ENCODE data around the gene C18orf32. TPM values are rescaled to one million over a fixed set of nuclear protein-coding genes. Genes with fewer than 3 reads are reported as not detected.
"Not testable (repeated sequence)": the region's sequence is repeated elsewhere in the genome, so short reads cannot be mapped to it uniquely, and the experiment has no call there.

C18orf32 gene
- total and polyA plus RNA-seq, 2 donors (not counting 3 experiments of a cell fraction or from before 2014, with no cell fraction given), result 20.4 to 27.4 TPM

DNA sequence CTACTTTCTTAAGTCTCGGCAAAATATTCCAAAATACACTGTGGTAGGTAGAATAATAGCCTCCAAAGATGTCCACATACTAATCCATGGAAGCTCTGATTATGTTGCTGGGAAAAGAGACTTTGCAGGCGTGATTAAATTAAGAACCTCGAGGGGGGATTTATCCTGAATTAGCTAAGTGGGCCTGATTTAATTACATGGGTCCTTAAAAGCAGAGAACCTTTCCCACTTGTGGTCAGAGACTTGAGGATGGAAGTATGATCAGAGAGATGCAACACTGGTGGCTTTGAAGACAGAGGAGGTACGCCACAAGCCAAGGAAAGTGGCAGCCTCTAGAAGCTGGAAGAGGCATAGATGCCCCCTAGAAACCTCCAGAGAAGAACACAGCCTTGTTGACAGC is 29.4 kb downstream of the C18orf32 start:
- FAIRE-seq (no peak), DNase-seq (ENCODE audit: low read depth, low spot score) (no peak)
- Histone ChIP-seq H3K4me2 (ENCODE audit: insufficient read depth, low read length) (no peak overlapping the region), H3K4me3 (replicated peaks in 1 of 3; ENCODE audit: insufficient read depth in 1 of 3, low read depth in 1 of 3, low read length in 3 of 3) (no peak overlapping the region), H2AFZ (ENCODE audit: low read depth, low read length) (no peak overlapping the region), H3K4me1 (ENCODE audit: control insufficient read depth, extremely low read depth, insufficient read depth, low read length) (peaks cover 18% of the 10 kb centered on the region), H3K36me3 (ENCODE audit: control insufficient read depth in 2 of 2, extremely low read depth in 1 of 2, insufficient read depth in 2 of 2, low read length in 2 of 2) (no peaks in the 10 kb centered on the region), H3K79me2 (ENCODE audit: control insufficient read depth, insufficient read depth, low read length) (peaks cover 48% of the 10 kb centered on the region), H3K9ac (replicated peaks; ENCODE audit: extremely low read depth, insufficient read depth, low read length) (no peak overlapping the region), H4K20me1 (replicated peaks; ENCODE audit: control insufficient read depth, extremely low read depth, insufficient read depth, low read length) (peaks cover 4% of the 10 kb centered on the region), H3K27me3 (ENCODE audit: control insufficient read depth in 2 of 2, insufficient read depth in 2 of 2, low read length in 2 of 2) (no peaks in the 10 kb centered on the region), H3K27ac (ENCODE audit: insufficient read depth, low read depth, low read length) (no peak overlapping the region), H3K9me1 (replicated peaks; ENCODE audit: control insufficient read depth, extremely low read depth, insufficient read depth, low read length) (no peaks in the 10 kb centered on the region), H3K9me3 (replicated peaks; ENCODE audit: control insufficient read depth, insufficient read depth, low read length) (no peaks in the 10 kb centered on the region)
- intact Hi-C loops (cut with micrococcal nuclease) (no loop called here), dilution Hi-C loops (cut with MboI; ENCODE audit: extremely low pct_ligation_motif_present, low sequenced_read_pairs) (no loop called here)
- ChIA-PET POLR2A (no interaction called here), CTCF (no interaction called here)
- no TSS peak for BruUV-seq (replicated peaks)
- no peak for TF ChIP-seq POLR2A (IDR thresholded peaks at IDR 0.05; ENCODE audit: low read depth, low read length)

DNA sequence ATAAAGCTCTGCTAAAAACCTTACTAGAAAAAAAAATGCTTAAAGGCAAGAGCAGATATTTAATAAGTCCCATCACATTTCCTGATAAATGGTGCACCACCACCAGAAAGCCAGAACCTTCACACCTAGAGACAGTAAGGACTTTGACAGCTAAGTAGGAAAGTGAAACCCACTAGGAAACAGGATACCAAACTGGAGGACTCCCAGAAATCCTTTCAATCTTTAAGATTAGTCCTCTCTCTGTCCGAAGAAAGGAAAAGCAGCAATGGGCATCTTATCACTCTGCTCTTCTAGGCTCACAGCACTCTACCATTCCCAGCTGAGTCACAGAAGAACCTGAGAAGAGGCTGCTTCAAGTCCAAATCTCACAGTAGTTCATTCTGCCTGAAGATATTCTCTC is 30.2 kb downstream of the C18orf32 start:
- TF ChIP-seq POLR2AphosphoS5 (IDR thresholded peaks at IDR 0.05; ENCODE audit: insufficient read depth, low read depth, low read length), result no peak
- TF ChIP-seq JUN (IDR thresholded peaks at IDR 0.05; ENCODE audit: borderline replicate concordance, insufficient read depth, insufficient read length, low read depth), result no peak
- TF ChIP-seq, protein P1, sequence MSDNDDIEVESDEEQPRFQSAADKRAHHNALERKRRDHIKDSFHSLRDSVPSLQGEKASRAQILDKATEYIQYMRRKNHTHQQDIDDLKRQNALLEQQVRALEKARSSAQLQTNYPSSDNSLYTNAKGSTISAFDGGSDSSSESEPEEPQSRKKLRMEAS (IDR thresholded peaks at IDR 0.05; ENCODE audit: insufficient read depth, insufficient read length), result no peak
- no peak for TF ChIP-seq EZH2 (IDR thresholded peaks at IDR 0.05; ENCODE audit: borderline replicate concordance, low read depth, low read length, severe bottlenecking)
- TF ChIP-seq FOS (IDR thresholded peaks at IDR 0.05; ENCODE audit: borderline replicate concordance, insufficient read depth, low read length), result no peak
- TF ChIP-seq, protein P2, sequence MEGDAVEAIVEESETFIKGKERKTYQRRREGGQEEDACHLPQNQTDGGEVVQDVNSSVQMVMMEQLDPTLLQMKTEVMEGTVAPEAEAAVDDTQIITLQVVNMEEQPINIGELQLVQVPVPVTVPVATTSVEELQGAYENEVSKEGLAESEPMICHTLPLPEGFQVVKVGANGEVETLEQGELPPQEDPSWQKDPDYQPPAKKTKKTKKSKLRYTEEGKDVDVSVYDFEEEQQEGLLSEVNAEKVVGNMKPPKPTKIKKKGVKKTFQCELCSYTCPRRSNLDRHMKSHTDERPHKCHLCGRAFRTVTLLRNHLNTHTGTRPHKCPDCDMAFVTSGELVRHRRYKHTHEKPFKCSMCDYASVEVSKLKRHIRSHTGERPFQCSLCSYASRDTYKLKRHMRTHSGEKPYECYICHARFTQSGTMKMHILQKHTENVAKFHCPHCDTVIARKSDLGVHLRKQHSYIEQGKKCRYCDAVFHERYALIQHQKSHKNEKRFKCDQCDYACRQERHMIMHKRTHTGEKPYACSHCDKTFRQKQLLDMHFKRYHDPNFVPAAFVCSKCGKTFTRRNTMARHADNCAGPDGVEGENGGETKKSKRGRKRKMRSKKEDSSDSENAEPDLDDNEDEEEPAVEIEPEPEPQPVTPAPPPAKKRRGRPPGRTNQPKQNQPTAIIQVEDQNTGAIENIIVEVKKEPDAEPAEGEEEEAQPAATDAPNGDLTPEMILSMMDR (IDR thresholded peaks at IDR 0.05; ENCODE audit: extremely low read depth in 1 of 2, insufficient read depth in 1 of 2, low read depth in 1 of 2, low read length in 2 of 2), result no peak
- no peak for TF ChIP-seq MYC (IDR thresholded peaks at IDR 0.05; ENCODE audit: low read depth, low read length)
- TF ChIP-seq GATA2 (IDR thresholded peaks at IDR 0.05; ENCODE audit: insufficient read depth, insufficient read length, low read depth, low read length), result no peak
- no peak for TF ChIP-seq POLR2A (IDR thresholded peaks at IDR 0.05; ENCODE audit: low read depth, low read length)
- ChIA-PET CTCF (no interaction called here), POLR2A (no interaction called here)
- no peaks in the 10 kb centered on the region for H3K9me1 ChIP-seq (replicated peaks; ENCODE audit: control insufficient read depth, extremely low read depth, insufficient read depth, low read length)
- no TSS peak for BruUV-seq (replicated peaks)
- no peak overlapping the region for H3K4me2 ChIP-seq (ENCODE audit: insufficient read depth, low read length)
- no peak overlapping the region for H3K27ac ChIP-seq (ENCODE audit: insufficient read depth, low read depth, low read length)
- no peaks in the 10 kb centered on the region for H3K36me3 ChIP-seq (ENCODE audit: control insufficient read depth in 2 of 2, extremely low read depth in 1 of 2, insufficient read depth in 2 of 2, low read length in 2 of 2)
- no peak overlapping the region for H3K4me3 ChIP-seq (replicated peaks in 1 of 3; ENCODE audit: insufficient read depth in 1 of 3, low read depth in 1 of 3, low read length in 3 of 3)
- H3K79me2 ChIP-seq (ENCODE audit: control insufficient read depth, insufficient read depth, low read length), result peaks cover 48% of the 10 kb centered on the region
- peaks cover 18% of the 10 kb centered on the region for H3K4me1 ChIP-seq (ENCODE audit: control insufficient read depth, extremely low read depth, insufficient read depth, low read length)
- H3K27me3 ChIP-seq (ENCODE audit: control insufficient read depth in 2 of 2, insufficient read depth in 2 of 2, low read length in 2 of 2), result no peaks in the 10 kb centered on the region
- peaks cover 4% of the 10 kb centered on the region for H4K20me1 ChIP-seq (replicated peaks; ENCODE audit: control insufficient read depth, extremely low read depth, insufficient read depth, low read length)
- no peak overlapping the region for H3K9ac ChIP-seq (replicated peaks; ENCODE audit: extremely low read depth, insufficient read depth, low read length)
- dilution Hi-C loops (cut with MboI; ENCODE audit: extremely low pct_ligation_motif_present, low sequenced_read_pairs), result no loop called here
- no peaks in the 10 kb centered on the region for H3K9me3 ChIP-seq (replicated peaks; ENCODE audit: control insufficient read depth, insufficient read depth, low read length)
- DNase-seq (ENCODE audit: low read depth, low spot score), result no peak
- H2AFZ ChIP-seq (ENCODE audit: low read depth, low read length), result no peak overlapping the region
- FAIRE-seq, result no peak
- intact Hi-C loops (cut with micrococcal nuclease), result no loop called here

DNA sequence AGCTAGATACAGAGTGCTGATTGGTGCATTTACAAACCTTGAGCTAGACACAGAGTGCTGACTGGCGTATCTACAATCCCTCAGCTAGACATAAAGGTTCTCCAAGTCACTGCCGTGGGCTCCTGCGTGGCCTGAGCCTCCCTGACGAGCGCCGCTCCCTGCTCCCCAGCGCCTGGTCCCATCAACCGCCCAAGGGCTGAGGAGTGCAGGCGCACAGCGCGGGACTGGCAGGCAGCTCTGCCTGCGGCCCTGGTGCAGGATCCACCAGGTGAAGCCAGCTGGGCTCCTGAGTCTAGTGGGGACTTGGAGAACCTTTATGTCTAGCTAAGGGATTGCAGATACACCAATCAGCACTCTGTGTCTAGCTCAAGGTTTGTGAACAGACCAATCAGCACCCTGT is 34.5 kb downstream of the C18orf32 start:
- H3K36me3 ChIP-seq (ENCODE audit: control insufficient read depth in 2 of 2, extremely low read depth in 1 of 2, insufficient read depth in 2 of 2, low read length in 2 of 2); H3K9me3 ChIP-seq (replicated peaks; ENCODE audit: control insufficient read depth, insufficient read depth, low read length); H4K20me1 ChIP-seq (replicated peaks; ENCODE audit: control insufficient read depth, extremely low read depth, insufficient read depth, low read length); H3K4me2 ChIP-seq (ENCODE audit: insufficient read depth, low read length); H3K4me1 ChIP-seq (ENCODE audit: control insufficient read depth, extremely low read depth, insufficient read depth, low read length); H3K9me1 ChIP-seq (replicated peaks; ENCODE audit: control insufficient read depth, extremely low read depth, insufficient read depth, low read length); BruUV-seq (replicated peaks); FAIRE-seq; intact Hi-C loops (cut with micrococcal nuclease); H3K4me3 ChIP-seq (replicated peaks in 1 of 3; ENCODE audit: insufficient read depth in 1 of 3, low read depth in 1 of 3, low read length in 3 of 3); DNase-seq (ENCODE audit: low read depth, low spot score); POLR2A ChIA-PET; H3K27ac ChIP-seq (ENCODE audit: insufficient read depth, low read depth, low read length); dilution Hi-C loops (cut with MboI; ENCODE audit: extremely low pct_ligation_motif_present, low sequenced_read_pairs); H3K9ac ChIP-seq (replicated peaks; ENCODE audit: extremely low read depth, insufficient read depth, low read length); H3K27me3 ChIP-seq (ENCODE audit: control insufficient read depth in 2 of 2, insufficient read depth in 2 of 2, low read length in 2 of 2); H2AFZ ChIP-seq (ENCODE audit: low read depth, low read length); CTCF ChIA-PET: not testable (repeated sequence)
- peaks cover 22% of the 10 kb centered on the region for H3K79me2 ChIP-seq (ENCODE audit: control insufficient read depth, insufficient read depth, low read length)

Measured in endothelial cell of umbilical vein (primary cell).